Right lobe of liver (tissue), 6 donors: ENCODE data around the gene AKR7A2. TPM values are rescaled to one million over a fixed set of nuclear protein-coding genes. Genes with fewer than 3 reads are reported as not detected.

Experiments used
- ATAC-seq, 4 donors: fragments of 200-7000 bp; cut with Tn5 transposase; one replicate each; pipeline ENCODE4 v1.9.1; 2020; ENCODE audit warnings: mild to moderate bottlenecking in 4 of 4, moderate library complexity in 4 of 4
- DNase-seq, 3 donors: peaks; one replicate each; pipeline ENCODE4 v3.0.0-alpha.2; 2020
- H3K27ac ChIP-seq, 3 donors: fragments of 200-600 bp; one replicate each; pipeline ENCODE4 v1.8.0; 2022
- H3K27me3 ChIP-seq, 2 donors: fragments of 200-600 bp; one replicate each; pipeline ENCODE4 v1.8.0; 2022
- H3K36me3 ChIP-seq, 4 donors: fragments of 200-600 bp; sonication (generic) in 1 of 4; one replicate each; pipeline versions ENCODE4 v1.5.1 to v1.8.0; 2017 to 2022; ENCODE audit warnings: control low read depth in 1 of 4
- H3K4me1 ChIP-seq, 4 donors: fragments of 200-600 bp; sonication (generic) in 1 of 4; one replicate each; pipeline versions ENCODE4 v1.5.1 to v1.8.0; 2017 to 2022; ENCODE audit warnings: control low read depth in 1 of 4
- H3K4me3 ChIP-seq, 3 donors: fragments of 200-600 bp; one replicate each; pipeline ENCODE4 v1.8.0; 2022
- H3K9me3 ChIP-seq, 4 donors: fragments of 200-600 bp; sonication (generic) in 1 of 4; one replicate each; pipeline versions ENCODE4 v1.5.1 to v1.8.0; 2017 to 2022; ENCODE audit warnings: control low read depth in 1 of 4
- POLR2A ChIP-seq: fragments of 450-650 bp; IDR thresholded peaks from one replicate; pipeline ENCODE4 v1.6.1; 2017; ENCODE audit warnings: antibody characterized with exemption, mild to moderate bottlenecking
- WGBS: methylation state at CpG from one replicate; pipeline ENCODE4 v1.1.6; 2018; ENCODE audit warnings: low coverage, low lambda C conversion rate; ENCODE audit not compliant: insufficient coverage; ENCODE audit errors: missing lambda C conversion rate; 5-methylcytosine and 5-hydroxymethylcytosine counted together
- intact Hi-C, 2 donors: fragments of 100-400 bp; cut with DNase I; formaldehyde crosslinking; loops; one replicate each; pipeline versions ENCODE4 v1.11.2 to v1.14.1; 2022
- total RNA-seq, 6 experiments: library from RNA; depleted of rRNA in 2 of 6; stranded (reverse); fragments of >200 nt in 2 of 6; fragmentation: NEBNext Ultra II Directional in 3 of 6; extraction: Animal tissue kit (Norgen Biotek cat#: 25700) in 3 of 6; gene quantifications; one replicate each; pipeline versions ENCODE4 v1.1.0 to v1.2.4, GENCODE V29; 2016 to 2023
- TF ChIP-seq, protein P1 (sequence below), 4 donors: fragments of 200-600 bp in 3 of 4; fragments of 450-650 bp in 1 of 4; IDR thresholded peaks; one replicate each; pipeline versions ENCODE4 v1.5.1 to v1.8.0; 2016 to 2022; ENCODE audit warnings: antibody characterized with exemption in 4 of 4, mild to moderate bottlenecking in 2 of 4
- donor health status: DM: no; HTN: yes; CAD: no.
- donor health status: DM: no; HTN: no; CAD: no.
- donor health status: DM: no; HTN: no; CAD: no.
- donor health status: DM: no; HTN: yes; CAD: no.
- donor health status: DM: no; HTN: yes; CAD: no.

Gene AKR7A2
- total RNA-seq, 6 experiments from 2014 or later: 41.4 to 85.1 (median 51.2) TPM

DNA sequence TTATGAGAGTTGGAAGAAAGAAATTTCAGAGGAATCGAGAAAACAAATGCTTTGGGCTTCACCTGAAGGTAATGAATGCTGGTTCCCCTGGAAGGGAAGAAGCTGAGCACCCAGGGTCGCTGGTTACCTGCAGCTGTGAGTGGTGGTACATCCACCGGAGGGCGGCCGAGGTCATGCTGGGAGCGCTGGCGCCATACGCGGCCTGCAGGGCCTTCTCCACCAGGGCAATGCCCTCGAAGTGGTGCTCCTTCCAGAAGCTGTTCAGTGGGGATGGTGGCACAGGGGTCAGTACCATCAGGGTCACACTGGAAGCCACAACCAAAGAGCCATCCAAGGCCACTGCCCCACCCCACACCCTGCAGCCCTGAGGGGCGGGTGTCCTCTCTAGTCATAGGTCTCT is 43.5 kb downstream of the AKR7A2 start:
- Histone ChIP-seq H3K4me3 (no peak overlapping the region), H3K27ac (peak overlapping the region; percentile 79 to 95 (median 93)), H3K9me3 (no peaks in the 10 kb centered on the region), H3K36me3 (peaks cover 0 to 40% (median 19%) of the 10 kb centered on the region in 4 donors), H3K4me1 (peaks cover 0 to 23% (median 3%) of the 10 kb centered on the region in 4 donors), H3K27me3 (no peaks in the 10 kb centered on the region)
- intact Hi-C loops: no loop called here
- 100% methylated on average over 2 of the region's 11 CpGs for WGBS
- DNase-seq (no peak), ATAC-seq (no peak)
- no peak for TF ChIP-seq POLR2A
- TF ChIP-seq, protein P1, sequence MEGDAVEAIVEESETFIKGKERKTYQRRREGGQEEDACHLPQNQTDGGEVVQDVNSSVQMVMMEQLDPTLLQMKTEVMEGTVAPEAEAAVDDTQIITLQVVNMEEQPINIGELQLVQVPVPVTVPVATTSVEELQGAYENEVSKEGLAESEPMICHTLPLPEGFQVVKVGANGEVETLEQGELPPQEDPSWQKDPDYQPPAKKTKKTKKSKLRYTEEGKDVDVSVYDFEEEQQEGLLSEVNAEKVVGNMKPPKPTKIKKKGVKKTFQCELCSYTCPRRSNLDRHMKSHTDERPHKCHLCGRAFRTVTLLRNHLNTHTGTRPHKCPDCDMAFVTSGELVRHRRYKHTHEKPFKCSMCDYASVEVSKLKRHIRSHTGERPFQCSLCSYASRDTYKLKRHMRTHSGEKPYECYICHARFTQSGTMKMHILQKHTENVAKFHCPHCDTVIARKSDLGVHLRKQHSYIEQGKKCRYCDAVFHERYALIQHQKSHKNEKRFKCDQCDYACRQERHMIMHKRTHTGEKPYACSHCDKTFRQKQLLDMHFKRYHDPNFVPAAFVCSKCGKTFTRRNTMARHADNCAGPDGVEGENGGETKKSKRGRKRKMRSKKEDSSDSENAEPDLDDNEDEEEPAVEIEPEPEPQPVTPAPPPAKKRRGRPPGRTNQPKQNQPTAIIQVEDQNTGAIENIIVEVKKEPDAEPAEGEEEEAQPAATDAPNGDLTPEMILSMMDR (IDR thresholded peaks at IDR 0.05): no peak

DNA sequence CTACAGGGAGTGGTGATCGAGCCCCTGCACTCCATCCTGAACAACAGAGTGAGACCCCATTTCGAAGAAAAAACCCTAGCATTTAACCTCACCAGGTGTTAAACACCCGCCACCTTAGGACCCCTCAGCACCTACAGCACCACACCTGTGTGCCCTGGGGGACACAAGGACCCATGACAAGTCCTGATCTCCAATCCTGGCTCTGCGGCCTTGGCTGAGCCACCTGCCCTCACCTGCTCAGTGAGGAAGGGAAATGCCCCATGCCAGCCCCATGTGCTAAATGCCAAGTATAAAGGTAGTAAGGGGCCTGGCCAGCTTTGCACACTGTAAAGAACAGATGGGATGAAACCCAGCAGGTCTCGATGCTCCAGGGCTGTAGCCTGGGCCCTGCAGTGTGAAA is 49.2 kb downstream of the AKR7A2 start:
- intact Hi-C loops: no loop called here
- H3K27me3 ChIP-seq: no peaks in the 10 kb centered on the region
- no peaks in the 10 kb centered on the region for H3K9me3 ChIP-seq
- H3K4me3 ChIP-seq: no peak overlapping the region
- no peak for ATAC-seq
- TF ChIP-seq POLR2A: no peak
- TF ChIP-seq, protein P1 (IDR thresholded peaks at IDR 0.05): no peak
- DNase-seq: no peak
- peaks cover 0 to 60% (median 27%) of the 10 kb centered on the region in 4 donors for H3K36me3 ChIP-seq
- no peak overlapping the region for H3K27ac ChIP-seq
- no peaks in the 10 kb centered on the region for H3K4me1 ChIP-seq
- 92% methylated on average over 2 of the region's 5 CpGs for WGBS

DNA sequence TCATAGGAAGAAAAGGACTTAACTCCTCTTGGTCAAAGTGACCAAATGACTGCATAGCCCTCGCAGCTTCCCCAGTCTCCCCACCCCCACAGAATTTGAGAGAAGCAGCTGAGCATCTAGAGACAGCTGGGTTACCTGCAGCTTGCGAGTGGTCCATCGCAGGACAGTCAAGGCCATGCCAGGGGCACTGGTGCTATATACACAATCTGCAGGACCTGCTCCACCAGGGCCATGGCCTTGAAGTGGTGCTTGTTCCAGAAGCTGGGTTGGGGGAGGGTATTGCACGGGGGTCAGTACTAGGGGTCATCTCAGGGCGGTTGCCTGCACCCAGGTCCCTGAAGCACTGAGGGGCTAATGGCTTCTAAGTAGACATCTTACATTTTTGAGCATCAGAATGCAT is 49.9 kb downstream of the AKR7A2 start:
- TF ChIP-seq, protein P1 (IDR thresholded peaks at IDR 0.05): no peak
- TF ChIP-seq POLR2A: no peak
- Histone ChIP-seq H3K36me3 (peaks cover 0 to 64% (median 29%) of the 10 kb centered on the region in 4 donors), H3K27me3 (no peaks in the 10 kb centered on the region), H3K27ac (no peak overlapping the region), H3K9me3 (no peaks in the 10 kb centered on the region), H3K4me3 (no peak overlapping the region), H3K4me1 (no peaks in the 10 kb centered on the region)
- intact Hi-C loops: no loop called here
- DNase-seq: no peak
- no peak for ATAC-seq
- 80% methylated on average over 1 of the region's 5 CpGs for WGBS

DNA sequence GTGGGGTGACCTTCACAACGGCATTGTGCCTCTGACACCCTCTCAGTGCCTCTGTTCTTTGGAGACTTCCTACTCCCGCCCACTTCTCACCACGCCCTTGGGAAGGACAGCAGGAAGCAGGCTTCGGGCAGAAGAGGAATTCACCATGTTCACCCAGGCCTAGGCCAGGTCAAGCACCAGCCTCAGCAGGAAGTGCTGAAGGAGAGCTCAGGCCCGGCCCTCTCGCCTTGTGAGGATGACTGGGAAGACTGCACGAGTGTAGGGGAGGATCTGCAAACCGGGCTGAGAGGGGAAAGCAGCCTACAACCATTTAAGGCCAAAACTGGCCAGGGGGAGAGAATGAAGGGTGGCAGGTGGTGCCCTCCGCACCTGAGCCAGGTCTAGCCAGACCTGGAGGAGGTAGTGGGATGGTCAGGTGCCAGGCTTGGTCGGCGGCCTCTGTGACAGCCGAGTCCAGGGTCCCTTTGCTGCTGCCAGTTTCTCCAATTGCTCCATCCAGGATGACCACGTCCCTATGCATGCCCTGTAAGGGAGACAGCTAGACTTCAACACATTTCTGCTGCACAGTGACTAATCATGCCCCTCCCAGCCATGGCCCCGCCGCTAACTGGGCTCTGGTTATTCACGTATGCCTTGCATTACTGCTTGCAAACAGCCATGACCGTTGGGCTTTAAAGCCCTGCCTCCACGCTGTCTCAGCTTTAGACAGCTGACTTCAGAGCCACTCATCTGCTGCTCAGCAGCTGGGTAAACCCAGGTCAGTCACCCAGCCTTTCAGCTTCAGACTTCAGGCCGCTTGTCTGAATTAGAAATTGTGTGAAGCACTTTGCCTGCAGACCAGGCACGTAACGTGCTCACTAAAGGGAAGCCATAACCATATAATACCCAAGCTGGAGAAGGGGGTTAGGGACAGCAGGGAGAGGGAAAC is 51.5 kb downstream of the AKR7A2 start:
- no peaks in the 10 kb centered on the region for H3K9me3 ChIP-seq
- no peak for DNase-seq
- H3K4me3 ChIP-seq: no peak overlapping the region
- H3K27ac ChIP-seq: no peak overlapping the region
- no peaks in the 10 kb centered on the region for H3K4me1 ChIP-seq
- WGBS: 75% methylated on average over 8 of the region's 21 CpGs
- TF ChIP-seq POLR2A: no peak
- TF ChIP-seq, protein P1 (IDR thresholded peaks at IDR 0.05): no peak
- intact Hi-C loops: no loop called here
- H3K36me3 ChIP-seq: peaks cover 0 to 53% (median 23%) of the 10 kb centered on the region in 4 donors
- no peaks in the 10 kb centered on the region for H3K27me3 ChIP-seq
- ATAC-seq: peak in 2 of 4 donors; percentile 5 to 8
